Muscle of arm (tissue), 12 donors: Measurements from ENCODE around the gene LRBA. TPM values are rescaled to one million over a fixed set of nuclear protein-coding genes. Genes with fewer than 3 reads are reported as not detected.

Experiments
- DNase-seq: peaks from one replicate; pipeline ENCODE4 v3.0.0-alpha.2; 2013
- polyA plus RNA-seq, 12 donors: library from polyadenylated mRNA; unstranded; fragments of 120-200 nt; gene quantifications; one replicate each; pipeline ENCODE4 v1.2.1, GENCODE V29; 2013; ENCODE audit not compliant: insufficient read length in 12 of 12

The LRBA gene
- polyA plus RNA-seq, 12 donors, result 20.1 to 39.7 (median 24.1) TPM; not detected in 1

DNA sequence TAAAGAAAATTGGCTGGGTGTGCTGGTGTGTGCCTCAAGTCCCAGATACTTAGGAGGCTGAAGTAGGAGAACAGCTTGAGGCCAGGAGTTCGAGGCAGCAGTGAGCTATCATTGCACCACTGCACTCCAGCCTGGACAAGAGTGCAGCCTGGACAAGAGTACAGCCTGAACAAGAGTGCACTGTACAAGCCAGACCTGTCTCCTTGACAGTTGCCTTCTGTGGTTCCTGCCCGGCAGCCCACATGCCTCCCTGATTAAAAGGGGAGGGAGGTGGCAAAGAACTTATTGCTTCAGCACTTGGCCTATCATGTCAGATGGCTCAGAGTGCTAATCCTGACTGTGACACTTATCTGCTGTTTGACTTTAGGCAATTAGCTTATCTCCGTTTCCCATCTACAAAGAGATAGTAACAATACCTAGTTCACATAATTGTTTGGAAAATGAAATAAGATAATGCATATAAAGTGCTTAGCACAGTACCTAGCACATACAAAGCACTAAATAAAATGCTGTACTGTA, 687.8 kb downstream of the LRBA start:
- no peak for DNase-seq

DNA sequence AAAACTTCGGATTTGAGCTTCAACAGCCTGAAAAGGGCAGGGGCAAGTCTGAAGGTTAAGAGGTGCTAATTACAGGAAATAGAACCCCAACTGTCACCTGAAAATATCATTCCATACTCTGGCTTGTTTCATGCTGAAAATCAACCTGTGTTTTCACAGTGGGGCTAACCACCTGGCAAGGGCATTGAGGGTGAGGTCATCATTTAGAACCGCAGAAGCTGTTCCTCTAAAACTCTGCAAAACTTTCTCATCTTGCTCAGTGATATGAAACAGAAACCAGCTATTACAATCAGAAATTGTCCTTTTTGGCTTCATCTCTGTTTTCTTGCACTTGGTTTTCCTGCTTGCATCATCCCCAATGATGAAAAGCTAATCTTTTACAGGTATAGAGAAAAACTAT, 689.2 kb downstream of the LRBA start:
- no peak for DNase-seq

DNA sequence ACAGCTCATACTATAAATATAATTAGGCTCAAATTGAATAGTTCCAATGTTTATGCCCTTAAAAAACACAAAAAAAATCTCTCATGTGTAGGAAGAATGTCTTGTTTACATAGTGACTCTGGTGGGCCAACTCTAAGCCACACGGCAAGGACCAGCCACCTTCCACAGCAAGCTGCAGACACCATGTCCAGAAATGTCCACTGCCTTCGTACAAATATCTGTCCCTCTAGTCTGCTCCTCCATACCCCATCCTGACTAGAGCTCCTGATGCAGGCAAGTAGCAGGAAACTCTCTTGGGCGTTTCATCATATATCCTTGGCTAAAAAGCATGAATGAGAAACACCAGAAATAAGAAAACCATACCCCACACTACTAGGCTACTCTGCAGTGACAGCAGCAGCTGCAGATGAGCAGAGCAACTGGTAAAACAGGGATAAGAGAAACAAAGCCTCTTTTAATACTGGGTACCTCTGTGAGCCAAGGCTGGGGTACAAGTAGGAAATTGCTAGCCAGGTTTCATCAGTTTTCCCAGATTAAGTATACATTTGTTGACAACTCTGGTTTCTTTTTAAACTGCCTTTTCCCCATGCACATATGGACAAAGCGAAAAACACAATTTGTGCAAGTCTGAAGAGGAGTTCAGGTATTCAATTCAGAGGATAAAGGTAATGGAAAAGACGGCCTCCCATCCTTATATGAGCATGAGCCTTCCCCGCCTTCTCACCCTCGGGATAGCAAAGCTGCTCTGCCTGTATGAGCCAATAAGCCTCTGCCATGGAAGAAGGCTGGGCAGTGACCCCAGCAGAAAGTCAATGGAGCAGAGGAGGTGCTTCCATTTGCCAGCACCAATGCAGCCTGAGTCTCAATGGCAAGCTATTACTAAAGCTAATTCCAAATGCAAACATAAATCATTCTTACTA, 691.4 kb downstream of the LRBA start:
- peak; percentile 19 for DNase-seq

GRCh38 chr4:150322646-150323045, 692.4 kb downstream of the LRBA start:
- DNase-seq, result no peak

DNA sequence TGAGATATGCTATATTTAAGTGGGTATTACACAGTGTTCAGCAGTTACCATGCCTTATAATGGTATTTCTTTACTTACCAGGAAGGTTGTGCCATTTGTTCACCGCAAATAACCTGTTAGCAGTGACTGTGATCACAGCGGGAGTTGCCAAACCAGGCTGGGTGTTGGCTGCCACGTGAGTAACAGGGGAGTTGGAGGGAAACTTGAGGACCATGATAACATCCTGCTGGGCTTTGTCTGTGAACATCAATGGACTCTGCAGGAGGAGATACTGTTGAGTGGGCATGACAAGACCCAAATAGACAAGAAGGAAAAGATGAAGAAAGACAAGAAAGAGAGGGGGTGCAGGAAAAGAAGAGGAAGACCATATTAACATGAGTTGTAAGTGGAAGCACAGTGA, 694.0 kb downstream of the LRBA start:
- no peak for DNase-seq

DNA sequence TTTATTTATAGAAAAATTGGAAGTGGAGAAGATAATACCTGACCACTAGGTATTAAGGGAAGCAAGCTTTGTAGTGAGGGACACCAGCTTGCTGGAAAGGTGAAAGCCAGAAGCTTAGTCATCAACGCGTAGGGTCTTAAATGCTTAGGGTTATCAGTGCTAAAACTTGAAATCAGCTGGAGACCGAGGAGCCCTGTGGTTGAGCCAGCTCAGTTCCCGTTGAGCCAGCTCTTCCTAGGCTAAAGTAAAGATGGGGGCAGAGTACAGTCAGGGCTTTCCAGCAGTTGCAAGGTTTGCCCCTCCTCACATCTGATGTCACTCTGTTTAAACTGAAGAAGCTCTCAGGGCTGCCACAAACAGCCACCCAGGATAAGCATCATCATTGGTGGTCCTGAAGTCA, 696.1 kb downstream of the LRBA start:
- no peak for DNase-seq

GRCh38 chr4:150318527-150318926, 696.6 kb downstream of the LRBA start:
- no peak for DNase-seq

DNA sequence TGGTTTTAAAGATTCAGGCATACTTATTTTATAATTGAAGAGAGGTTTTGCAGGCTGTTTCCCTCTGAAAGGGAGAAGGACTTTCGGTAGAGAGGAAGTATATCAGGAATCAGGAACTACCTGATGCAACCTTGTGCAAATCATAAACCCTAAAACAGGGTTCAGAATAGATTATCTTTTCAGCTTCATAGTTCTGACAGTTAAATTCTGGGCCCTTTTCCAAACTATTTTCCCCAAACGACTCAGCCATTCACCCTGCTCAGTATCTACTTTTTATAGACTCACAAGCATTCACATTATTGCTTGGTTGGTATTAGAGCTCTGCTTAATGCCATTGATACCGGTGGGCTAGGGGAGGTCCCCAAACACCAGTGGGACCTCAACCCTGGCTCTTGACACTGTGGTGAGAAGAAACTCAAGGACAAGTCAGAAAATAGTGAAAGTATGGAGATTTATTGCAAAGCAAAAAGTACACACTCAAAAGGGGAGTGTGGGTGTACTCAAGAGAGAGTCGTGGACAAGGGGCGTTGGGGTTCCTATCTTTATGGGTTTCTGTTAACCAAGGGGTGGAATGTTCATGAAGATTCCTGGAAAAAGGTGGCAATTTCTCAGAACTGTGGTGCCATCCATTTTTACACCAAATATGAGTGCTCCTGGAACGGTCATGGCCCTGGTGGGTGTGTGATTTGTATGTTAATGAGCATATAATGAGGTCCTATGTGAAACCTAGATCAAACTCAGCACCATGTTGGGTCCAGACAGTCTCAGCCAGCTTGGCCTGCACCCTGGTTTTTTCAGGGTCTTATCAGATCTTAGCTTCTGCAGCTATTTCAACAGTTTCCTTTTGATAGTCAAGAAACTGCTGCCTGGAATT, 698.5 kb downstream of the LRBA start:
- DNase-seq, result no peak

GRCh38 chr4:150315691-150316090, 699.4 kb downstream of the LRBA start:
- no peak for DNase-seq

GRCh38 chr4:150315175-150315574, 699.9 kb downstream of the LRBA start:
- DNase-seq, result no peak

GRCh38 chr4:150314031-150314430, 701.1 kb downstream of the LRBA start:
- no peak for DNase-seq

- no peak for DNase-seq
These were observed 704.8 kb downstream of the LRBA start for GRCh38 chr4:150310159-150310895.

DNA sequence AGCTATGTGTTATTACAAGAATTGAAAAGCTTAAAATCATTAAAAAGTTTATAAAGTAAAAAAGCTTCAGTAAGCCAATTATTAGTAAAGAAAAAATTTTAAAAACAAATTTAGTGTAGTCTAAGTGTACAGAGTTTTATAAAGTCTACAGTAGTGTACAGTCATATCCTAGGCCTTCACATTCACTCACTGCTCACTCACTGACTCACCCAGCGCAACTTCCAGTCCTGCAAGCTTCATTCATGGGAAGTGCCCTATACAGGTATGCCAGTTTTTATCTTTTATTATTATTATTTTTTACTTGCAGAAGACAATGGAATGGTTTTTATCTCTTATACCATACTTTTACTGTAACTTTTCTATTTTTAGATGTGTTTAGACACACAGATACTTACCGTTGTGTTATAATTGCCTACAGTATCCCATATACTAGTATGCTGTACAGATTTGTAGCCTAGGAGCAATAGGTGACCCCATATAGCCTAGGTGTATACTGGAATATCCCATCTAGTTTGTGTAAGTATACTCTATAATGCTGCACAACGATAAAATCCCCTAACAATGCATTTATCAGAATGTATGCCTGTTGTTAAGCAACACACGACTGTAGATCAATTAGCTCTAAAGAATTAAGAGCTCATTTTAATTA, 706.1 kb downstream of the LRBA start:
- no peak for DNase-seq

DNA sequence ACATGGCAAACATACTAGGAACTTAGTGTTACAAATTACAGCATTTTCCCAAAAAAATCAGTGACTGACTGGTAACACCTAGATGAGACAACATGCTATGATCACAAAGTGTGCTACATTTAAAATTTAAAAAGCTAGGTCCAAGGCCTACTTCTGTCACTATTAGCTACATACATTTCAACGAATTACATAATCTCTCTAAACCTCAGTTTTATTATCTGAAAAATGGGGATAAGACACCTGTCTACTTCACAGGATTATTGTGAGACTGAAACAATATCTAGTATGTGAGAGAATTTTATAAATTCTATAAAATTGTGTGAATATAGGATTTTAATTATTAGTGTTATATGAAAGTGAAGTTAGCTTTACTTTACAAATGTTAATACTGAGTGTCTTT, 708.4 kb downstream of the LRBA start:
- no peak for DNase-seq

- no peak for DNase-seq
These were observed 709.1 kb downstream of the LRBA start for GRCh38 chr4:150305995-150306394.

GRCh38 chr4:150302553-150302952, 712.5 kb downstream of the LRBA start:
- no peak for DNase-seq

- DNase-seq, result no peak
These were observed 715.3 kb downstream of the LRBA start for GRCh38 chr4:150299816-150300215.

- DNase-seq, result peak; percentile 49
These were observed 717.1 kb downstream of the LRBA start for GRCh38 chr4:150297861-150298474.

GRCh38 chr4:150289881-150290280, 725.2 kb downstream of the LRBA start:
- DNase-seq, result peak; percentile 20

DNA sequence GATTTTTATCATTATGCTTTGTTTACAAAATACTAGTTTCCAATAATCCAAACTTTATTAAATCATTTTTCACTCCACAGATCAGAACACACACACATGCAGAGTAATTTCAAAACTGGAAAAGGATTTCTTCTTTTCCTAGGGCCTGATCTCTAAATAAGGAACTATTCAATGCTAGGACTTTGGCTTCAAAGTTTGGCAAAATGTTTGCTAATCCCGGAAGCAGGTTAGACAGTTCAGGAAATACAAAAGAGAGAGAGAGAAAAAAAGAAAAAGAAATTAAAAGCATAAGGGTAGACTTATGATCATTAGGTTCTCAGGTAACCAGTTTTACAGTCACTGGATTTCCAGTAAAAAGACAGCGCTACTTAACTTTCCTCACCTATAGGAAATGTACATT, 725.9 kb downstream of the LRBA start:
- no peak for DNase-seq

DNA sequence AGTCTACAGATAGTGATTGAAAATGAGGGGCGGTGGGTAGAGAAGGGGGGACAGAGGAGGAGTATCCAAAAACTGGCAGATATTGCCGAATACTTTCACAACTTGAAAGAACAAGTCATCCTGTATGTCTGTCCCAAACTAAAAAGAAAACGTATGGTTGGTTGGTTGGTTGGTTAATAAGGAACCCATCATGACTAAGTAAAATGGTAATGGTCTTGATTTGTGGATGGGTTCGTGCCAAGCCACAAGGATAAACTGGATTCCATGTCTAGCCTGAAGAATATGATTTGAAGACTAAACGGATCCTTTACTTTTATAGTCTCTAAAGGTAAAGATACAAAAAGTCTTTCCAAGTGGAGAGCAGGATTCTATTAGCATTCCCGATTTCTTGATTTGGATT, 728.4 kb downstream of the LRBA start:
- DNase-seq, result no peak
